Hepatocyte (in vitro differentiated cells): ENCODE data around the gene SPATC1L.

ENCODE experiments used
- CTCF ChIP-seq: fragments of 200-600 bp; sonication (generic); IDR thresholded peaks from 2 replicates; pipeline ENCODE4 v1.5.1; 2016; ENCODE audit warnings: antibody characterized with exemption, mild to moderate bottlenecking; ENCODE audit not compliant: poor library complexity
- EZH2 ChIP-seq: fragments of 200-600 bp; sonication (generic); IDR thresholded peaks from 2 replicates; pipeline ENCODE4 v1.6.1; 2016; ENCODE audit warnings: antibody characterized with exemption, mild to moderate bottlenecking, borderline replicate concordance
- EZH2phosphoT487 ChIP-seq: fragments of 200-600 bp; sonication (generic); IDR thresholded peaks from one replicate; pipeline ENCODE4 v1.6.1; 2018; ENCODE audit warnings: antibody characterized with exemption, mild to moderate bottlenecking, low read depth, moderate library complexity; ENCODE audit not compliant: unreplicated experiment, severe bottlenecking

GRCh38 chr21:46161633-46162592, 22.3 kb downstream of the SPATC1L start:
- TF ChIP-seq CTCF (no peak), EZH2phosphoT487 (no peak), EZH2 (no peak)
